ENCODE data around the gene MAPK6.

DNA sequence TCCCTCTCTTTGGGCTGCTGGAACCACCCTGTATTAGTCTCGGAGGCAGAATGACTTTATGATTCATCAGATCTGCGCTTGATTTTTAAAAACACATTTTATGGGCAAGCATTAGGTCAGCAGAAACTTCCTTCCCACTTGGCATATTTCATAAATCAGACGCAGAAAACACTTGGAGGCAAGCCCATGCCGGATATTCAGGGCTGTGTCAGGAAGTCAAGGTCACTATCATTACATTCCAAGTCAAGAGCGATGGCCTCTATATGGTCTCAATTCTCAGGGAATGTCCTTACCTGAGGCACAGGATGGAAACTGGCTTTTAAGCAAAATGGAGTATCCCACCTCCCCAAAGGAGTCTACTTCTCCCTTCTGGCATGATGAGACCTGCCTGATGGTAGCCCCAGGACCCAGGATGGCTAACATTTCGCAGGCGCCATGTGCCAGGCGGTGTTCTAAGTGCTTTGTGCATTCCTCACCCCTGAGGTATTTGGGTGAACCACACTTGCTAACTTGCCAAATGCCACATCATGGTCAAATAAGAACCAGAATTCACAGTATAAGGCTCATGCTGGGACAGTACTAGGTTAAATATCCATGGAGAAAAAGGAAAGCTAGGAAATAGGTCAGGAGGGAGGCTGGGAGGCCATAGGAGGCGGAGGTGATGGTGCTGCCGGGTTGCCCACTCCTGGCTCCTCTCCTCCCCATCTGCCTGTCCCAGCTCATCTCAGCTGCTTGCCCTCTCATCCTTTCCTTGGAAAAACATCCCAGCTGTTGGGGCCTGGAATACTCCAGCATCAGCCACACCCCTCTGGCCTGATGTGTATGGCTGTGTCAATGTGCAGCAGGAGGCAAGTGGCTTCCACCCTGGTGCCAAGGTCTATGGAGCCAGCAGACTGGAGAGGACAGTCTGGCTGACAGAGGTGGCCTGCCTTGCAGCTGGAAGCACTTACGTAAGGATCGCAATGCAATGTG lies 74.8 kb downstream of the MAPK6 start:
- TF ChIP-seq POLR2A (IDR thresholded peaks at IDR 0.05): no peak
- no peak for TF ChIP-seq CTCF (IDR thresholded peaks at IDR 0.05)
- TF ChIP-seq EP300 (IDR thresholded peaks at IDR 0.05; ENCODE audit: low read depth): no peak
- TF ChIP-seq POLR2AphosphoS5 (IDR thresholded peaks at IDR 0.05): peak; percentile 17 to 56 (median 39)

All from transverse colon (tissue), 4 donors.